Measurements from ENCODE around the gene LRRC30.
"Not testable (repeated sequence)": the region's sequence is repeated elsewhere in the genome, so short reads cannot be mapped to it uniquely, and the experiment has no call there.

LRRC30 gene

GRCh38 chr18:7198326-7198725, 32.6 kb upstream of the LRRC30 start:
- DNase-seq (ENCODE audit: low read depth), result peak; percentile 58
- no peak overlapping the region for H3K4me3 ChIP-seq (ENCODE audit: low read depth, low read length)
- no peak for TF ChIP-seq CTCF (conservative IDR thresholded peaks at IDR 0.05; ENCODE audit: low read depth, low read length)

- TF ChIP-seq CTCF (conservative IDR thresholded peaks at IDR 0.05; ENCODE audit: low read depth, low read length), result no peak
- no peak for DNase-seq (ENCODE audit: low read depth)
- H3K4me3 ChIP-seq (ENCODE audit: low read depth, low read length), result no peak overlapping the region
Measured at GRCh38 chr18:7201096-7201495, 29.8 kb upstream of the LRRC30 start.

GRCh38 chr18:7202169-7202568, 28.7 kb upstream of the LRRC30 start:
- no peak overlapping the region for H3K4me3 ChIP-seq (ENCODE audit: low read depth, low read length)
- TF ChIP-seq CTCF (conservative IDR thresholded peaks at IDR 0.05; ENCODE audit: low read depth, low read length), result no peak
- no peak for DNase-seq (ENCODE audit: low read depth)

GRCh38 chr18:7203601-7204000, 27.3 kb upstream of the LRRC30 start:
- DNase-seq (ENCODE audit: low read depth); H3K4me3 ChIP-seq (ENCODE audit: low read depth, low read length): not testable (repeated sequence)

GRCh38 chr18:7205346-7205745, 25.5 kb upstream of the LRRC30 start:
- H3K4me3 ChIP-seq (ENCODE audit: low read depth, low read length), result no peak overlapping the region
- DNase-seq (ENCODE audit: low read depth), result no peak
- TF ChIP-seq CTCF (conservative IDR thresholded peaks at IDR 0.05; ENCODE audit: low read depth, low read length), result no peak

- DNase-seq (ENCODE audit: low read depth), result no peak
- no peak for TF ChIP-seq CTCF (conservative IDR thresholded peaks at IDR 0.05; ENCODE audit: low read depth, low read length)
- H3K4me3 ChIP-seq (ENCODE audit: low read depth, low read length), result no peak overlapping the region
Measured at GRCh38 chr18:7206217-7206616, 24.7 kb upstream of the LRRC30 start.

- DNase-seq (ENCODE audit: low read depth), result no peak
- no peak for TF ChIP-seq CTCF (conservative IDR thresholded peaks at IDR 0.05; ENCODE audit: low read depth, low read length)
- no peak overlapping the region for H3K4me3 ChIP-seq (ENCODE audit: low read depth, low read length)
Measured at GRCh38 chr18:7207366-7207915, 23.4 kb upstream of the LRRC30 start.

Data from choroid plexus epithelial cell (primary cell).